GM20000 (cell line): ENCODE measurements around the gene NKX1-2.

Experiments
- DNase-seq: peaks from one replicate; pipeline ENCODE4 v3.0.0; 2012; ENCODE audit warnings: low spot score
- CTCF ChIP-seq: IDR thresholded peaks from 2 replicates; pipeline ENCODE4 v1.5.1; 2012; ENCODE audit warnings: mild to moderate bottlenecking, control low read depth; ENCODE audit errors: extremely low read depth, missing control alignments

Gene NKX1-2

GRCh38 chr10:124419635-124420034 is 30.2 kb downstream of the NKX1-2 start:
- DNase-seq, result no peak
- TF ChIP-seq CTCF, result no peak

- DNase-seq, result peak; percentile 95
- no peak for TF ChIP-seq CTCF
These were observed 30.9 kb downstream of the NKX1-2 start, which contains the start of gene OAT for GRCh38 chr10:124418726-124419501. OAT (minus strand) TSS chr10:124418923; CDS start chr10:124412171, 6,752 bp downstream.

DNA sequence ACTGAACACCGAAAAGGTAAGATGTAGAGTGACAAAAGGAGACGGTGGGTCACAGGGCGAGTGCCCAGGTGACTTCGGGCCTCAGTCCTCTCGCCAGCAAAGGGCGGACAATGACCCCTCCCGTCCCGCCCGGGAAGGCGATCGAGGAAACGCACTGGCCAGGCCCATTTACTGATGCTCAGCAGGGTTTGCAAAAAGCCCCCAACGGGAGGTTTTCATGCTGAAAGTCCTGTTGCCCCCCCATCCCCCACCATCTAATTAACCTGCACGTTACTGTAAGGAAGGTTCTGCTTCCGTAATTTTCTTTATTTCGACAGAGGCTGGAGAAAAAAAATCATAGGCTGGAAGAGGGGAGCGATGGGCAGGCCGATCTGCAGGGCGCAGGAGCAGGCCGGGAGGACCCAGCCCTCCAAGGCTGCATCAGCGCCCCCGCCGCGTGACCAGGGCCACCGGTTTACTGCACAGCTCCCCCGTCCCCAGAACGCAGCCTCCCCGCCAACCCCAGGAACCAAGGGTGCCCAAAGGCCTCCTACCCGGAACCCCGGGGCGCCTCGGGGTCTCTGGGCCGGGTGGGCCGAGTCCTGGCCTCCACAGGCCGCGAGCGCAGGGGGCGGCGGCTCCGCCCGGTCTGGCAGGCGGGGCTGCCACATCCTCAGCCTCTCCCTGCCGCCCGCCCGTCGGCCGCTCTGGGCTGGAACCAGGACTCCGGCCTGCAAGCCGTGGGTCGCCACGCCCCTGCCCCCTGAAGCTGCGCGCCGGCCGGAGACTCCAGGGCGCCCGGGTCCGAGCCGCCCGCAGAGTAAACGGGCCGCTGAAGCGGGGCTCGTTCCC is 31.7 kb downstream of the NKX1-2 start:
- TF ChIP-seq CTCF, result no peak
- peak; percentile 63 for DNase-seq

DNA sequence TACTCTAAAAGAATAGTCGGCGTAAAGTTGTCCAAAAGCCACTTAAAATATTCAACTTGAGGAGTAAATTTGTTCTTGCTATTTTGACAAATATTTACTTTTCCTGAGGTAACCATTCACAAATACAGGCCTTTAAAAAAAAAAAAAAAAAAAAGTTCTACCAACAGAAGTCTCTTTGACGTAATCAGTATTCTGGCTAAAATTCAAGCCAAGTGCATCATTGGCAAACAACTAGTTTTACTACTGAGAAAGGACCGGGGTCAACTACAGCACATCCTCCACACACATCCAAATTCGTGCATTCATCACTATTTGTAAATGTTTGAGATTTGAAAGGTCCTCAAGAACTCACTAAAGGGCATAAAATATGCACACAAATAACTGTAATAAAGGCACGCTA is 33.1 kb downstream of the NKX1-2 start:
- TF ChIP-seq CTCF, result no peak
- DNase-seq, result no peak

GRCh38 chr10:124415210-124415609 is 34.6 kb downstream of the NKX1-2 start:
- TF ChIP-seq CTCF, result no peak
- no peak for DNase-seq

GRCh38 chr10:124414076-124414475 is 35.8 kb downstream of the NKX1-2 start:
- TF ChIP-seq CTCF, result no peak
- no peak for DNase-seq

- DNase-seq, result no peak
- no peak for TF ChIP-seq CTCF
These were observed 40.1 kb downstream of the NKX1-2 start for GRCh38 chr10:124409696-124410095.
